NCI-H1105 (cell line): ENCODE data around the gene SHANK2.

Experiments used
- DNase-seq: peaks from one replicate; lab custom pipeline; 2025; lab: John Stamatoyannopoulos, UW

The SHANK2 gene

DNA sequence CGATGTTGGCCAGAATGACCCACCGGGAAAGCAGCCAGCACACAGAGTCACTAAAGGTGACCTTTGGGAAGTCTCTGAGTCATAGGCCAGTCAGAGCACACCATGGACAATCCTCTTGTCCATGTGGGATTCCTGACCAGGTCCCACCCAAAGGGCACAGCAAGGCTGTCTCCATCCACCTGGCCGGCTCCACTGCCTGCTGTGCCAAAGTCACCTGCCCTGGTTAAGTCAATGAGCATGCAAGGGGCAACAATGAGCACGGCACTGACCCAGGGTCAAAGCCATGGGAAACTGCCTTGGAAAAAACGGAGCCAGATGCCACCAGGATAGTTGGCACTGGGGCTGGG is 49.8 kb downstream of the SHANK2 start:
- no peak for DNase-seq
